ENCODE measurements around the gene KRTAP16-1.
A peak's percentile ranks its signal among the peaks of the same experiment; 100 is the strongest.

The KRTAP16-1 gene

GRCh38 chr17:41334385-41335305 is 25.5 kb upstream of the KRTAP16-1 start:
- TF ChIP-seq, protein P1, sequence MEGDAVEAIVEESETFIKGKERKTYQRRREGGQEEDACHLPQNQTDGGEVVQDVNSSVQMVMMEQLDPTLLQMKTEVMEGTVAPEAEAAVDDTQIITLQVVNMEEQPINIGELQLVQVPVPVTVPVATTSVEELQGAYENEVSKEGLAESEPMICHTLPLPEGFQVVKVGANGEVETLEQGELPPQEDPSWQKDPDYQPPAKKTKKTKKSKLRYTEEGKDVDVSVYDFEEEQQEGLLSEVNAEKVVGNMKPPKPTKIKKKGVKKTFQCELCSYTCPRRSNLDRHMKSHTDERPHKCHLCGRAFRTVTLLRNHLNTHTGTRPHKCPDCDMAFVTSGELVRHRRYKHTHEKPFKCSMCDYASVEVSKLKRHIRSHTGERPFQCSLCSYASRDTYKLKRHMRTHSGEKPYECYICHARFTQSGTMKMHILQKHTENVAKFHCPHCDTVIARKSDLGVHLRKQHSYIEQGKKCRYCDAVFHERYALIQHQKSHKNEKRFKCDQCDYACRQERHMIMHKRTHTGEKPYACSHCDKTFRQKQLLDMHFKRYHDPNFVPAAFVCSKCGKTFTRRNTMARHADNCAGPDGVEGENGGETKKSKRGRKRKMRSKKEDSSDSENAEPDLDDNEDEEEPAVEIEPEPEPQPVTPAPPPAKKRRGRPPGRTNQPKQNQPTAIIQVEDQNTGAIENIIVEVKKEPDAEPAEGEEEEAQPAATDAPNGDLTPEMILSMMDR (conservative IDR thresholded peaks at IDR 0.05): no peak
- H3K27ac ChIP-seq: no peak overlapping the region

DNA sequence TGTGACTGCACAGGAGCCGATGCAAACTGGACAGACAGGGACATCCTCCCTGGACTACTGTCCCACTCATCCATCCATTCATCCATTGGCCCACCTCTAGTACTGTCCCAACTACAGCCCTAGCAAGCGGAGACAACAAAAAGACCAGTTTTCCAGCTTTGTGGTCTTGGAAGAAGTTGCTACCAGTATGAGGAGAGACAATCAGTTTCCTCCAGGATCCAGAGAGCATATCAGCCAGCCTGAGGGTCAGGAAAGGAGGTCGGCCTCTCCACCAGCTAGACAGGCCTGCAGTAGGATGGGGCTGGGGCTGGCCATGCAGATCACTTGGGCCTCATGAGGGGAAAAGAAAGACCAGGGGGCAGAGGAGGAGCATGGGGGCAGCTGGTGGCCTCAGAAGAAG is 24.7 kb upstream of the KRTAP16-1 start:
- TF ChIP-seq, protein P1 (conservative IDR thresholded peaks at IDR 0.05): no peak
- H3K27ac ChIP-seq: no peak overlapping the region

- H3K27ac ChIP-seq: no peak overlapping the region
- TF ChIP-seq, protein P1 (conservative IDR thresholded peaks at IDR 0.05): no peak
Measured at GRCh38 chr17:41333098-41333497, 24.0 kb upstream of the KRTAP16-1 start.

- TF ChIP-seq, protein P1 (conservative IDR thresholded peaks at IDR 0.05): no peak
Measured at GRCh38 chr17:41332239-41332638, 23.1 kb upstream of the KRTAP16-1 start.

DNA sequence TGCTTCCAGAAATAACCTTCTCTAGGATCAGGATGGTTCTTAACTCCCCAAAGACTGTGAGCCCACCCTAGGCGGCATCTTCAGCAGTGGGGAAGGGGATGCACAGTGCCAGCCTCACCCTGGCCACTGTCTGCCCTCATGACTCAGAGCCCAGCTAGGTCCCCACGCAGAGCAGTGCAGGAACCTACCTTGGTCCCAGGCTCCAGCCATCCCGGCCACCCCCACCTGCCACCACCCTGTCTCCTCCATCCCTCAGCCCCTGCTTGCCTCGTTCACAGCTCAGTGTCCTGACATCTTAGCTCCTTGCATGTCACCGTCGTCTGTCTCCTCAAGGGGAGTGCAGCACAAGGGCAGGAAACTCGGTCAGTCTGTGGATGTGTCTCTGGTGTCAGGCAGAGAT is 22.5 kb upstream of the KRTAP16-1 start:
- TF ChIP-seq, protein P1 (conservative IDR thresholded peaks at IDR 0.05): no peak

More at GRCh38 chr17:41332239-41332638, 23.1 kb upstream of the KRTAP16-1 start:
- no peak overlapping the region for H3K27ac ChIP-seq

GRCh38 chr17:41329279-41329948 is 20.3 kb upstream of the KRTAP16-1 start:
- H3K27ac ChIP-seq: no peak overlapping the region
- TF ChIP-seq, protein P1 (conservative IDR thresholded peaks at IDR 0.05): peak; percentile 88

More for the DNA sequence above, 22.5 kb upstream of the KRTAP16-1 start:
- no peak overlapping the region for H3K27ac ChIP-seq

DNA sequence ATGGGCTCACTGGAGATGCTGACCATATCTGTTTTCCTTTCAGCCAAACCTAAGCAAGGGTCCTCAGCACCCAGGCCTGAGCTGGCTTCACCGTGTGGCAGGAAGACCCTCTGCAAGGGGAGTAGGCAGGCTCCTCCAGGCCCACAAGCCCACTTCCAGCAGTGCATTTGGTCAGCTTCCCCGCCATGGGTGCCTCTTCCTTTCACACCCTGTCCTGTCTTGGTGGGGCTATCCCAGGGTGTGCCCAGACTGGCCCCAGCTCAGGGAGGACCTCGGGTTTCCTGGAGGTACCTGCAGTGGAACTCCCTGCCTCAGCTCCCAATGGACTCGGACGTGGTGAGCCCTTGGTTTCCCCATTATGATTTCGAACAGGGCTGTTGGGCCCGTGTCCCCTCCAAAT is 19.1 kb upstream of the KRTAP16-1 start:
- H3K27ac ChIP-seq: no peak overlapping the region
- TF ChIP-seq, protein P1 (conservative IDR thresholded peaks at IDR 0.05): no peak

All from VCaP (cell line).